Small intestine (tissue), 7 donors: Measurements from ENCODE around the gene CCDC28B. TPM values are rescaled to one million over a fixed set of nuclear protein-coding genes. Genes with fewer than 3 reads are reported as not detected.

Experiments used
- DNase-seq, 2 donors: peaks; one replicate each; pipeline versions ENCODE4 v3.0.0 to v3.0.0-alpha.2; 2013
- FAIRE-seq: peaks from 2 replicates; lab custom pipeline; 2012; peaks lifted over from hg19 to GRCh38; lab: Jason Lieb, UNC
- H3K27ac ChIP-seq, 3 donors: one replicate each; pipeline ENCODE4 v1.5.1; 2013; ENCODE audit warnings: low read length in 2 of 3, mild to moderate bottlenecking in 2 of 3, control low read depth in 1 of 3, inconsistent platforms in 1 of 3, low read depth in 1 of 3, moderate library complexity in 1 of 3
- H3K27me3 ChIP-seq, 3 donors: one replicate each; pipeline ENCODE4 v1.6.1; 2013; ENCODE audit warnings: low read length in 3 of 3, inconsistent platforms in 1 of 3; ENCODE audit not compliant: control insufficient read depth in 3 of 3, insufficient read depth in 3 of 3
- H3K36me3 ChIP-seq, 3 donors: one replicate each; pipeline ENCODE4 v1.6.1; 2013; ENCODE audit warnings: low read length in 3 of 3, inconsistent platforms in 1 of 3, low read depth in 1 of 3, mild to moderate bottlenecking in 1 of 3, moderate library complexity in 1 of 3; ENCODE audit not compliant: control insufficient read depth in 3 of 3, insufficient read depth in 2 of 3
- H3K4me1 ChIP-seq, 3 donors: one replicate each; pipeline ENCODE4 v1.6.1; 2013; ENCODE audit warnings: low read length in 2 of 3, inconsistent platforms in 1 of 3, low read depth in 1 of 3, mild to moderate bottlenecking in 1 of 3, moderate library complexity in 1 of 3; ENCODE audit not compliant: control insufficient read depth in 3 of 3, insufficient read depth in 2 of 3
- H3K4me3 ChIP-seq, 3 donors: one replicate each; pipeline ENCODE4 v1.5.1; 2013; ENCODE audit warnings: low read length in 3 of 3, control low read depth in 1 of 3, inconsistent platforms in 1 of 3, low read depth in 1 of 3, mild to moderate bottlenecking in 1 of 3, moderate library complexity in 1 of 3
- H3K9me3 ChIP-seq, 2 donors: one replicate each; pipeline ENCODE4 v1.6.1; 2013; ENCODE audit warnings: low read depth in 1 of 2, low read length in 1 of 2; ENCODE audit not compliant: control insufficient read depth in 2 of 2, insufficient read depth in 1 of 2
- WGBS, 3 donors: extraction: QIAGEN DNeasy Blood & Tissue Kit; methylation state at CpG; one replicate each; pipeline ENCODE4 v1.1.7; 2013; 5-methylcytosine and 5-hydroxymethylcytosine counted together
- polyA plus RNA-seq, 4 donors: library from polyadenylated mRNA; stranded (reverse) in 3 of 4; unstranded in 1 of 4; fragments of 200-250 nt in 3 of 4; fragments of 120-200 nt in 1 of 4; gene quantifications; one replicate each; pipeline versions ENCODE4 v1.2.1 to v1.2.3, GENCODE V29; 2013
- donor health status: healthy with polysubstance abuse.
- donor health status: control.
- donor health status: control.
- donor health status: Bipolar disorder and iron deficiency.
- donor health status: healthy.

The CCDC28B gene
- polyA plus RNA-seq, 4 donors: 2.5 to 9.3 (median 6.2) TPM

GRCh38 chr1:32172621-32173245 lies 27.7 kb upstream of the CCDC28B start:
- Histone ChIP-seq H3K4me3 (no peak overlapping the region), H3K27me3 (no peaks in the 10 kb centered on the region), H3K4me1 (peaks cover 0 to 13% (median 0%) of the 10 kb centered on the region in 3 donors), H3K9me3 (no peaks in the 10 kb centered on the region), H3K36me3 (peaks cover 22 to 48% (median 24%) of the 10 kb centered on the region in 3 donors), H3K27ac (no peak overlapping the region)
- WGBS, 3 donors: 82 to 96% (median 95%) methylated on average over 1 of the region's 1 CpG
- FAIRE-seq (no peak), DNase-seq (no peak)

GRCh38 chr1:32178380-32179192 lies 21.8 kb upstream of the CCDC28B start:
- peaks cover 0 to 40% (median 1%) of the 10 kb centered on the region in 3 donors for H3K36me3 ChIP-seq
- no peaks in the 10 kb centered on the region for H3K9me3 ChIP-seq
- peak overlapping the region in 2 of 3 donors; percentile 98 to 99 for H3K27ac ChIP-seq
- H3K27me3 ChIP-seq: no peaks in the 10 kb centered on the region
- 85 to 88% (median 86%) methylated on average over 7 of the region's 7 CpGs for WGBS, 3 donors
- H3K4me1 ChIP-seq: peaks cover 2 to 27% (median 6%) of the 10 kb centered on the region in 3 donors
- DNase-seq (no peak), FAIRE-seq (no peak)
- H3K4me3 ChIP-seq: peak overlapping the region in 1 of 3 donors; percentile 69

- no peak for DNase-seq
- no peaks in the 10 kb centered on the region for H3K27me3 ChIP-seq
- H3K36me3 ChIP-seq: peaks cover 0 to 38% (median 2%) of the 10 kb centered on the region in 3 donors
- 13 to 15% (median 15%) methylated on average over 7 of the region's 7 CpGs for WGBS, 3 donors
- peak overlapping the region; percentile 66 to 88 (median 69) for H3K4me3 ChIP-seq
- no peak for FAIRE-seq
- H3K9me3 ChIP-seq: no peaks in the 10 kb centered on the region
- H3K4me1 ChIP-seq: peaks cover 2 to 25% (median 6%) of the 10 kb centered on the region in 3 donors
- H3K27ac ChIP-seq: peak overlapping the region; percentile 84 to 99 (median 98)
Observed at GRCh38 chr1:32179193-32179442, 21.3 kb upstream of the CCDC28B start.

GRCh38 chr1:32179443-32180185 lies 20.8 kb upstream of the CCDC28B start, which contains the start of gene TXLNA:
TXLNA (plus strand) TSS chr1:32179675; CDS start chr1:32180346, 671 bp downstream.
- DNase-seq (peak; percentile 93 to 96), FAIRE-seq (no peak)
- peak within 1 kb of the TSS; percentile 66 to 88 (median 69) for H3K4me3 ChIP-seq
- no peaks in the 10 kb centered on the region for H3K9me3 ChIP-seq
- H3K27ac ChIP-seq: peak within 1 kb of the TSS; percentile 88 to 99 (median 98)
- H3K36me3 ChIP-seq: peaks cover 0 to 40% (median 2%) of the 10 kb centered on the region in 3 donors
- WGBS, 3 donors: 0 to 1% (median 0%) methylated on average over 54 to 79 of the region's 79 CpGs
- H3K4me1 ChIP-seq: peaks cover 2 to 25% (median 6%) of the 10 kb centered on the region in 3 donors
- no peaks in the 10 kb centered on the region for H3K27me3 ChIP-seq

- WGBS, 3 donors: 5% methylated on average over 36 of the region's 36 CpGs
- FAIRE-seq: no peak
Observed at GRCh38 chr1:32180186-32181060, 20.0 kb upstream of the CCDC28B start.

GRCh38 chr1:32181065-32181464 lies 19.3 kb upstream of the CCDC28B start:
- peaks cover 0 to 42% (median 2%) of the 10 kb centered on the region in 3 donors for H3K36me3 ChIP-seq
- peak overlapping the region in 1 of 3 donors; percentile 12 for H3K27ac ChIP-seq
- H3K4me3 ChIP-seq: peak overlapping the region in 1 of 3 donors; percentile 69
- FAIRE-seq (no peak), DNase-seq (no peak)
- no peaks in the 10 kb centered on the region for H3K27me3 ChIP-seq
- 74 to 83% (median 79%) methylated on average over 9 of the region's 9 CpGs for WGBS, 3 donors
- peaks cover 2 to 25% (median 6%) of the 10 kb centered on the region in 3 donors for H3K4me1 ChIP-seq
- H3K9me3 ChIP-seq: no peaks in the 10 kb centered on the region

More at GRCh38 chr1:32180186-32181060, 20.0 kb upstream of the CCDC28B start:
- H3K36me3 ChIP-seq: peaks cover 0 to 36% (median 2%) of the 10 kb centered on the region in 3 donors
- peak in 1 of 2 donors; percentile 37 for DNase-seq
- peaks cover 2 to 25% (median 6%) of the 10 kb centered on the region in 3 donors for H3K4me1 ChIP-seq
- peak overlapping the region; percentile 66 to 88 (median 69) for H3K4me3 ChIP-seq
- H3K27me3 ChIP-seq: no peaks in the 10 kb centered on the region
- H3K9me3 ChIP-seq: no peaks in the 10 kb centered on the region
- H3K27ac ChIP-seq: peak overlapping the region; percentile 88 to 99 (median 98)

- H3K4me3 ChIP-seq: no peak overlapping the region
Observed at GRCh38 chr1:32181563-32181962, 18.8 kb upstream of the CCDC28B start.

More at GRCh38 chr1:32181563-32181962, 18.8 kb upstream of the CCDC28B start:
- no peaks in the 10 kb centered on the region for H3K27me3 ChIP-seq
- FAIRE-seq (no peak), DNase-seq (no peak)
- peaks cover 2 to 25% (median 6%) of the 10 kb centered on the region in 3 donors for H3K4me1 ChIP-seq
- H3K36me3 ChIP-seq: peaks cover 0 to 43% (median 2%) of the 10 kb centered on the region in 3 donors
- peak overlapping the region in 1 of 3 donors; percentile 12 for H3K27ac ChIP-seq
- 78 to 84% (median 79%) methylated on average over 5 of the region's 5 CpGs for WGBS, 3 donors
- no peaks in the 10 kb centered on the region for H3K9me3 ChIP-seq
